Medulla oblongata (tissue), 1 donor: ENCODE results near the gene ITCH.
"Not testable (repeated sequence)": the region's sequence is repeated elsewhere in the genome, so short reads cannot be mapped to it uniquely, and the experiment has no call there.

Source experiments
- DNase-seq: peaks from one replicate; pipeline ENCODE4 v3.0.0-alpha.2; 2015; ENCODE audit errors: extremely low spot score

ITCH gene

DNA sequence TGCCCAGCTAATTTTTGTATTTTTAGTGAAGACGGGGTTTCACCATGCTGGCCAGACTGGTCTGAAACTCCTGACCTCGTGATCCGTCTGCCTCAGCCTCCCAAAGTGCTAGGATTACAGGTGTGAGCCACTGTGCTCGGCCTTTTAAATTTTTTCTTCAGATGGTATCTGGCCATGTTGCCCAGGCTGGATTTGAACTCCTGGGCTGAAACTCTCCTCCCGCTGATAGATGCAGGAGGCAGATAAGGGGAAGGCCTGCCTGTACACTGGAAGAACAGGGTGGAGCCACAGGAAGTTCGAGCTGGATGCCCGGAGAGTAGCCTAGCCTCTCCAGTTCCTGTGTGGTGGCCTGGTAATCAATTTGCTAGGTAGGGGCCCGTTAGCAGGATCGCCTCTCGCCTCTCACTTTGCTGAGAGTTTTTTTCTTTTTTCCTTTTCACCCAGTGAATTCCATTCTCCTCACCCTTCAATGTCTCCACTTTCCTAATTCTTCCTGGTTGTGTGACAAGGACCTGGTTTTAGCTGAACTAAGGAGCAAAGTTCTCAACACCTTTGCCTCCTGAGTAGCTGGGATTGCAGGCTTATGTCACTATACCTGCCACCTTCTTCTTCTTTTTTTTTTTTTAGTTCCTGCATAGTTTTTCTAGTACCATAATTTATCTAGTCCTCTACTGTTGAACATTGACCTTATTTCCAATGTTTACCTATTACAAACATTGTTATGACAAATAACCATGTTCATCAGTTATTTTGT lies 19.4 kb upstream of the ITCH start:
- DNase-seq, result no peak

DNA sequence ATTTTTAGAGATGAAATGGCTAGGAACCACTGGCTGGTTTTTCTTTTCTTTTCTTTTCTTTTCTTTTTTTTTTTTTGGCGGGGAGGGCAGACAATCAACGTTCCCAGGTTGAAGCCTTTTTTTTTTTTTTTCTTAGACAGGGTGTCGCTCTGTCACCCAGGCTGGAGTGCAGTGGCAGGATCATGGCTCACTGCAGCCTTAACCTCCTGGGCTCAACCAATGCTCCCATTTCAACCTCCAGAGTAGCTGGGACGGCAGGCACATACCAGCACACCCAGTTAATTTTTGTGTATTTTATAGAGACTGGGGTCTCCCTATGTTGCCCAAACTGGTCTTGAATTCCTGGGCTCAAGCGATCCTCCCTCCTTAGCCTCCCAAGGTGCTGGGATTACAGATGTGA lies 18.8 kb upstream of the ITCH start:
- DNase-seq, result no peak

DNA sequence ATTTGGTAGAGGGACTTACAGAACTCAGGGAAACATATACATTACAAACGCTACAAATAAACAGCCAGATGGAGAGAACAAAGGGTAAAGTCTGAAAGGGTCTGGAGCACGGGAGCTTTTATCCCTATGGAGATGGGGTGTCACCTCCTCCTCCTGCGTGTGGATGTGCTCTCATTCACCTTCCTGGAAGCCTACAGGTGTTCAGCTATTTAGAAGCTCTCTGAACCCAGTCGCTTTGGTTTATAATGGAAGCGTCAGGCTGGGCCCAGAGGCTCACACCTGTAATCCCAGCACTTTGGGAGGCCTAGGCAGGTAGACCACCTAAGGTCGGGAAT lies 17.7 kb upstream of the ITCH start:
- no peak for DNase-seq

- DNase-seq, result not testable (repeated sequence)
These were observed 17.1 kb upstream of the ITCH start for GRCh38 chr20:34345839-34346532.

GRCh38 chr20:34346533-34346865 lies 16.6 kb upstream of the ITCH start:
- DNase-seq, result not testable (repeated sequence)

GRCh38 chr20:34347571-34347970 lies 15.5 kb upstream of the ITCH start:
- DNase-seq, result no peak

DNA sequence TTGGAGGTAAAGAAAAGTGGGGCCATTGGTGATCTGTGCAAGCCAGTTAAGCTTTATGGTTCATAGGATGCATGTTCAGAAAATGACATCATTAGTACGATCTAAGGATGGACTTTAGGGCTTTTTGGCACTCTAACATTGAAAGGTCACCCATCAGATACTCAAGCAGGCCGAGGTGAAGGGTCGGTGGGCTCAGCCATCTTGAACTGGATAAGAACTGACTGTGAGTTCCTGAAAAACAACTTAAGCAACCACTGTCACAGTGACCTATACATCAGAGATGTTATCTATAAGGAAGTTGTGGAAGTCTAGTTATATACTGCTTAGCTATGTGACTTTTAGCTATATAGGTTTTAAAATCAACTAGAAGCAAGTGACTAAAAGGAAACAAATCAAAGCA lies 13.0 kb upstream of the ITCH start:
- no peak for DNase-seq

DNA sequence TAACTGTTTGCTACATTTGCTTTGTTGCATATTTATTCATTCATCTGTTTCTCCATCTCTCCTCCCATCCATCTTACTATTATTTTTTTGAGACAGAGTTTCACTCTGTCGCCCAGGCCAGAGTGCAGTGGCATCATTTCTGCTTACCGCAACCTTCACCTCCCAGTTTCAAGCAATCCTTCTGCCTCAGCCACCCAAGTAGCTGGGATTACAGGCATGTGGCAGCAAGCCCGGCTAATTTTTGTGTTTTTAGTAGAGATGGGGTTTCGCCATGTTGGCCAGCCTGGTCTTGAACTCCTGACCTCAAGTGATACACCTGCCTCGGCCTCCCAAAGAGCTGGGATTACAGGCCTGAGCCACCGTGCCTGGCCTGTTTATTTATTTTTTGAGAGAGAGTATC lies 9.6 kb upstream of the ITCH start:
- not testable (repeated sequence) for DNase-seq

- DNase-seq, result no peak
These were observed 7.6 kb upstream of the ITCH start for GRCh38 chr20:34355427-34355826.

DNA sequence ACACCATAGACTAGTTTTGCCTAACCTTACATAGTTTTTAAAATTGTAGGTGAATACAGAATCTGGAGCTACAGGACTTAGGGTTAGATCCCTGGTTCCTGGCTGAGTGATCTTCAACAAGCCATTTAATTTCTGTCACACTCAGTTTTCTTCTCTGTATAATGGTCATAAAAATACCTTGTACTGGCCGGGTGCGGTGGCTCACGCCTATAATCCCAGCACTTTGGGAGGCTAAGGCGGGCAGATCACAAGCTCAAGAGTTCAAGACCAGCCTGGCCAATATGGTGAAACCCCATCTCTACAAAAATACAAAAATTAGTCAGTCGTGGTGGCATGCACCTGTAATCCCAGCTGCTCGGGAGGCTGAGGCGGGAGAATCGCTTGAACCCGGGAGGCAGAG lies 3.3 kb upstream of the ITCH start:
- not testable (repeated sequence) for DNase-seq

DNA sequence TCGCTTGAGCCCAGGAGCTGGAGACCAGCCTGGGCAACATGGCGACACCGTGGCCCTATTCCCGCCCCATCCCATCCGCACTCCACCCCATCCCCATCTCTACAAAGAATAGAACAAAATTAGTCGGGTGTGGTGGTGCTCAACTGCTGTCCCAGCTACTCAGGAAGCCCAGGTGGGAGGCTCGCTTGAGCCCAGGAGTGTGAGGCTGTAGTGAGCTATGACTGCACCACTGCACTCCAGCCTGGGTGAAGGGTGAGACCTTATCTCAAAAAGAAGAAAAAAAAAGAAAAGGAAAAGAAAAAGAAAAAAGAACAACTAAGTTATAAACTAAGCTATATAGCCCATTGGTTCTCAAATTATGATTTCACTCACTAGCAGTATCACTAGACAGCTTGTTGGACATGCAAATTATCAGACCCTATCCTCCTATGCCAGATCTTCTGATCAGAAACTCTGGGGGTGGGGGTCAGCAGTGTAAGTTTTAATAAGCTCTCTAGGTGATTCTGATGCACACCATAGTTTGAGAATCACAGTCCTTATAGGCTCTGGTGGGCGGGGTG lies 491 bp upstream of the ITCH start:
- DNase-seq, result no peak

GRCh38 chr20:34363465-34364222 lies 571 bp downstream of the ITCH start:
- DNase-seq, result peak; percentile 38

DNA sequence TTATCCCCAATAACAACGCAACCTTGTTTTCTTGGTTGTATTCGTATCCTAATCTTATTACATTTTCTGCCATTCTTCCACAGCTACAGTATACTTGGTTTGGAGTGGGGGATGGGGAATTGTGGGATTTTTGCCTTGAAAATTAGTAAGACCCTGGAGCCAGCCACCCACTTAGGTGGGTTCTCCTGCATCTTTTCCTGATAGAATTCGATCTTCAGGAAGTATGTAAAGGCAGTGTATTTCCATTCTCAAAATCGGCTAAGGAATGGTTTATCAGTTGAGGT lies 1.1 kb downstream of the ITCH start:
- DNase-seq, result no peak

DNA sequence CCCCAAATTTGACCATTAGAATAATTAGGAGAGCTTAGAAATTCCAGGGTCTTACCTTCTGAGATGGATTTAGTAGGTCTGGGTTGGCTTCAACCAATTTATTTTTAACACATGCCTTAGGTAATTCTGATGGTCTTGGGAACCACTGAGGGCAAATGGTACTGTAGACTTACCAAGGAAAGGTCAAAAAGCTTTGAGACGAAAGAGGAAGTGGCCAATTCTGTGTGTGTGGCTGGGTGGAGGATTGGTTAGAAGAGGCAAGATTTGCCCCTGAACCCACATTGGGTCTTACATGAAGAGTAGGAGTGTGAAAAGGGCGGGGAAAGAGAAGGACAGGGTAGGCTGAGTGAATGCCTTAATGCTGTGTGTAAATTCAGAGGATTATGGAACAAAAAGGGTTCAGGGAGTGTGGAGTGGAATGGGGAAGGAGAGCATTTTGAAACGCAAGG lies 2.7 kb downstream of the ITCH start:
- no peak for DNase-seq

DNA sequence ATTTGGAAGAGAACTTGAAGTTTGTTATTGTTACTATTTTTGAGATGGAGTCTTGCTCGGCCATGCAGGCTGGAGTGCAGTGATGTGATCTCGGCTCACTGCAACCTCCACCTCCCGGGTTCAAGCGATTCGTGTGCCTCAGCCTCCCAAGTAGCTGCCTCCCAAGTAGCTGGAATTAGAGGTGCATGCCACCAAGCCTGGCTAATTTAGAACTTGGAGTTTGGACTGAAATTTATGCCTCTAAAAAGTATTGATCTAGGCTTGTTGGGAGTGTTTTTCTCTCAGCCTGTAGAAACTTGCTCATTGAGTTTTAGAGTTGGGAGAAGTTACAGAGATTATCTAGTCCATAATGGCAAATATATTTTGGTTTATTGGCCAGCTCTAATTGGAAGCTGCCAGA lies 4.1 kb downstream of the ITCH start:
- no peak for DNase-seq

GRCh38 chr20:34367911-34368310 lies 4.8 kb downstream of the ITCH start:
- not testable (repeated sequence) for DNase-seq

DNA sequence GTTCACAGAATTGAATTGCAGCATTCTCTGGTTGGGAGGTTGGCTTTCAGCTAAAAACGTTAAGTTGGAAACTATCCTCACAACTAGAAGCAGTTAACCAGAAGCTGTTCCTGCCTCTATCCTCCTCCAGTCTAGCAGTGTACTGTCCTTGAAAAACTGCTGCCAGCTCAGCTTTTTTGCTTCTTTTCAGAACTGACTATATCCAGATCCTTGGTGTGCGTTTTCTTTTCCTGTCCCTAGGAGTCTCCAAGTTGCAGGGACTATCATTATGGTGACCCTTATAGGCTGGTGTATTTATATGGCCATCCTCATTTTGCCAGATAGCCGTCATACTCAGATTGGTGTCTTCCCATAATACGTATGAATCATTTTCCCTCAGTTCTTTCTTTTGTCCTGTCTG lies 5.5 kb downstream of the ITCH start:
- no peak for DNase-seq

DNA sequence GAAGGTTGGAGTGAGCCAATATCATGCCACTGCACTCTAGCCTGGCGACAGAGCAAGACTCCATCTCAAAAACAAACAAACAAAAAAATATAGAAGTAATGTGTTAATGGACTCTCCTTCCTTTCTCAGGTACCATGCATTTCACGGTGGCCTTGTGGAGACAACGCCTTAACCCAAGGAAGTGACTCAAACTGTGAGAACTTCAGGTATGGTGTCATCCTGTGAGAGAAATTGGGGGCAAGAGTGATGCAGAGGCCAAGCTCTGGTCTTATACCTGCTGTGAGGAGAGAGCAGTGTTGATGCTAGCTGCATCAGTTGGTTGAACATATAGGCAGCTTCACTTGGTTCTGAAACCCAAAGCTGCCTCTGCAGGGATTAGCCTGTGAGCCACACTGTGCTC lies 6.2 kb downstream of the ITCH start:
- DNase-seq, result no peak

- no peak for DNase-seq
These were observed 7.0 kb downstream of the ITCH start for GRCh38 chr20:34370062-34370461.

DNA sequence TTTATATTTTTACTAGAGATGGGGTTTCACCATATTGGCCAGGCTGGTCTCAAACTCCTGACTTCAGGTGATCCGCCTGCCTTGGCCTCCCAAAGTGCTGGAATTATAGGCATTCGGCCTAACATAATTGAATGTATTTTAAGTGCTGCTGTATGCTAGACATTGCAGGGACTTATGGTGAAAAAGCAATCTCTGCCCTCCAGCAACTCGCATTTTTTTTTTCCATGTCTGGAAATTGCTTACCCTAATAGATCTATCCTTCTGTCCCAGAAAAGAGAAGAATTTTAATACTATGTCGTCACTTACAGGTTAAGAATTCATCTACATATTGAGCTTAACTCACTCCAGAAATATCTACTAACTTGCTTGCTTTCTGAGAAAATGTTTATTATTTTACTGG lies 10.4 kb downstream of the ITCH start:
- no peak for DNase-seq

DNA sequence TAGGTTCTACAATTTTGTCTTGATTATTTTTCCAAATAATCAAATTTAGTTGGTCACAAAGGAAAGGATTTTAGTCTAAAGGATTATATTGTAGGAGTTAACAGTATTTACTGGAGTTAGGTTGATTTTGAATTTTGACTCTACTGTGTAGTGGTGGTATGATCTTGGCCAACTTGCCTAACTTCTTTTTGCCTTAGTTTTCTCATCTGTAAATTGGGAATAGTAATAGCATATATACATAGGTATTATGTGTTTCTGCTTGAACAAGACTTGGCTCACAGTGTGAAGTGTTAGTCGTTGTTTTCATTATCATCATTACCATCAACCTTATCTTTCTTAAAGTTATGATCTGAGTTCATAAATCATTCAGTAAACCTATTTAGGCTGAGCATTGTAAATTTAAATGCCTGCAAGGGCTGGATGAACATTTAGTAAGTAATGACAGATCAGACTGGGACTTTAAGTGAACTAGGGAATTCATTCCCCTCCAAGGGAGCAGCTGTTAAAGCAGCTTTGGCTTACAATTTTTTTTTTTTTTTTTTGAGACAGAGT lies 11.2 kb downstream of the ITCH start:
- no peak for DNase-seq

- DNase-seq, result no peak
These were observed 12.9 kb downstream of the ITCH start for GRCh38 chr20:34375977-34376430.
